IgD-negative memory B cell (primary cell): ENCODE measurements around the gene FITM1. TPM values are rescaled to one million over a fixed set of nuclear protein-coding genes. Genes with fewer than 3 reads are reported as not detected.

Source experiments
- H3K27ac Mint-ChIP-seq, 3 donors: one replicate each; pipeline ENCODE4 v1.8.0; 2020 to 2022; ENCODE audit warnings: mild to moderate bottlenecking in 3 of 3, mixed read lengths in 3 of 3, moderate library complexity in 1 of 3
- H3K27me3 Mint-ChIP-seq: one replicate; pipeline ENCODE4 v1.8.0; 2021; ENCODE audit warnings: mixed read lengths
- H3K36me3 Mint-ChIP-seq: one replicate; pipeline ENCODE4 v1.8.0; 2020; ENCODE audit warnings: mild to moderate bottlenecking, mixed read lengths
- H3K4me1 Mint-ChIP-seq, 3 donors: one replicate each; pipeline ENCODE4 v1.8.0; 2020 to 2022; ENCODE audit warnings: mixed read lengths in 3 of 3, mild to moderate bottlenecking in 1 of 3
- H3K4me3 Mint-ChIP-seq, 4 donors: one replicate each; pipeline ENCODE4 v1.8.0; 2020 to 2022; ENCODE audit warnings: mild to moderate bottlenecking in 4 of 4, mixed read lengths in 4 of 4, moderate library complexity in 3 of 4
- H3K9me3 Mint-ChIP-seq, 3 donors: one replicate each; pipeline ENCODE4 v1.8.0; 2020 to 2021; ENCODE audit warnings: mixed read lengths in 3 of 3, mild to moderate bottlenecking in 1 of 3
- polyA plus RNA-seq: library from polyadenylated mRNA; unstranded; fragments of 300-500 nt; fragmentation: Illumina TruSeq; gene quantifications from one replicate; pipeline ENCODE4 v1.2.3, GENCODE V29; 2021

FITM1 gene
- polyA plus RNA-seq, 1 donor from 2014 or later, result 1.1 TPM

DNA sequence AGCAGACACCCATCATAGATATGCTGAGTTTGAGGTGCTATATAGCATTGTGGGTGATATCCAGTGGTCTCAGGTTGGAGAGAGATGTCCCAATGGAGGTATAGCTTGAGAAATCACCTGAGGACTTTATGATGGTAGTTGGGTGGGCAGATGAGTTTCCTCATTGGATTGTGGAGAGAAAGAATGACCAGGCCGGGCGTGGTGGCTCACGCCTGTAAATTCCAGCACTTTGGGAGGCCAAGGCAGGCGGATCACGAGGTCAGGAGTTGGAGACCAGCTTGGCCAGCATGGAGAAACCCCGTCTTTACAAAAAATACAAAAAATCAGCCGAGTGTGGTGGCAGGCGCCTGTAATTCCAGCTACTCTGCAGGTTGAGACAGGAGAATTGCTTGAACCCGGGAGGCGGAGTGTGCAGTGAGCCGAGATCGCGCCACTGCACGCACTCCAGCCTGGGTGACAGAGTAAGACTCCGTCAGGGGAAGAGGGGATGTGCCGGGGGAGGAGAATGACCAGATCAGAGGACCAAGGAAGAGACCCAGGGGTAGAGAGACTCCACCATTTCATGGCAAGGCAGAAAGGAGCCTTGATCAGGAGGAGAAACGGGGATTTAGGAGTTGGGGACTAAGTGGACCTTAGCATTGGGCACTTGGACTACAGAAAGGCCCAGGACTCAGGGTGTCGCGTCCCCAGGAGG is 37.1 kb upstream of the FITM1 start:
- peaks cover 2% of the 10 kb centered on the region for H3K36me3 Mint-ChIP-seq
- H3K4me1 Mint-ChIP-seq, result peaks cover 15 to 29% (median 26%) of the 10 kb centered on the region in 3 donors
- H3K27me3 Mint-ChIP-seq, result no peaks in the 10 kb centered on the region
- H3K27ac Mint-ChIP-seq, result peak overlapping the region; percentile 84 to 93 (median 85)
- peak overlapping the region; percentile 81 to 98 (median 96) for H3K4me3 Mint-ChIP-seq
- H3K9me3 Mint-ChIP-seq, result no peaks in the 10 kb centered on the region

DNA sequence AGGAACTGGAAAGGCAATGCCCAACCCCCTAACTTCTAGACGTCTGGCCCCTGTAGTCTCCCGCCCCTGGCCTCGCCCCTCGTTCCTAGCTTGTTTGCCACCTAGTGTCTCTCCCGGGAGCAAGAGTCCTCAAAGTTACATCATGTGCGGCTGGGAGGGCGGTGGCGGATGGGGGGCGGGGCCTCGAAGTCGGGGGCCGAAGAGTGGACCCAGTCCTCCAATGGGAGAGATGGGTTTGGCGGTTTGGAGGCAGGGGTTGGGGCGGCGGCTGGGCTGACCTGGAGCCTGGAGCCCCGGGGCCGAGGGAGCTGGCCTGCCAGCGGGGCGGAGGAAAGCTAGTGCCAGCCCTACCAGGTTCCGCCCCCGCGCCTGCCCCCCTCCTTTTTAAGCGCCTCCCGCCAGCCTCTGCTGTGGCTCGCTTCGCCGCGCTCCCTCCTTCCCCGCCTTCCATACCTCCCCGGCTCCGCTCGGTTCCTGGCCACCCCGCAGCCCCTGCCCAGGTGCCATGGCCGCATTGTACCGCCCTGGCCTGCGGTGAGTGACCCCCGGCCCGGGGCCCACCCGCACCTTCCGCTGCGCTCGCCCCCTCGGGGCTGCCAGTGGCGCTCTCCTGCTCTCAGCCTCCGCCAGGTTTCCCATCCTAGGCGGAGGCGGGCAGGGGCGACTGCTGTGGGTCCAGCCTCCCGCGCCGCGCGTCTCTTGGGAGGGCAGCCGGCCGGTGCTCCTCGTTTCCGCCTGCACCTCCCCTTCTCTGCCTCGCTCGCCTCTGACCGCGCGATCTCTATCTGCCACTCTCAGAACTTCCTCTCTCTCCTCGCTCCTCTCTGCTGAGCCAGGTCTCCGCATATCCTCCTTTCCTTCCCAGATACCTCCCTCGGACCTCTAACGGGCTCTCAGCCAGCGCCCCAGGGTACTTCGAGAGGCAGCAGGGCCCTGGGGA is 36.3 kb upstream of the FITM1 start, which contains the start of gene PCK2:
Gene PCK2, plus strand, starts transcription at position 411 of the 940 bp plus-strand sequence. Its CDS starts 95 bp downstream, at position 506.
- Mint-ChIP-seq H3K4me1 (peaks cover 15 to 29% (median 26%) of the 10 kb centered on the region in 3 donors), H3K9me3 (no peaks in the 10 kb centered on the region), H3K27ac (peak within 1 kb of the TSS; percentile 84 to 98 (median 85))

DNA sequence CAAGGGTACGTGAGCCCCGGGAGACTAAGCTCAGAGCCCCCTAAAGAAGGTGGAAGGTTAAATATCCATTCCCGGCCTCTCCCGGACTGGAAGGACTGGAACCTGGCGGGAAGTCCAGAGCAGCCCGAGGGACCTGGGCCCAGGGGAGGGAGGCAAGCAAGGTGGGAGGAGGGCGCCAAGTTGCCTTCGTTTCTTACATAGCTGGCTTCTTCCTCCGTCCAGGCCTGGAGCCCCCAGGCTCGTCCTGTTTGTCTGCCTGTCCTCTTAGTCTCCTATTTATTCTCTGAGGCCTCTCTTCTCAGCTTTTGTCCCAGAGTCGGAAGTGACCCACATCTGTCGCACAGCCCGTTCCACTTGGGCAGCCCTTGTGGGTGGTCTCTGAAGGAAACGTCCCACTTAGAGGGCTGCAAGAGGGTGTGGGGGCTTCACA is 35.6 kb upstream of the FITM1 start:
- Mint-ChIP-seq H3K4me1 (peaks cover 15 to 26% (median 24%) of the 10 kb centered on the region in 3 donors), H3K36me3 (peaks cover 2% of the 10 kb centered on the region), H3K27me3 (no peaks in the 10 kb centered on the region), H3K9me3 (no peaks in the 10 kb centered on the region), H3K27ac (peak overlapping the region; percentile 84 to 98 (median 85)), H3K4me3 (peak overlapping the region; percentile 81 to 98 (median 96))

More for the DNA sequence above, 36.3 kb upstream of the FITM1 start, which contains the start of gene PCK2:
- peaks cover 2% of the 10 kb centered on the region for H3K36me3 Mint-ChIP-seq
- peak within 1 kb of the TSS; percentile 81 to 98 (median 96) for H3K4me3 Mint-ChIP-seq
- H3K27me3 Mint-ChIP-seq, result no peaks in the 10 kb centered on the region

DNA sequence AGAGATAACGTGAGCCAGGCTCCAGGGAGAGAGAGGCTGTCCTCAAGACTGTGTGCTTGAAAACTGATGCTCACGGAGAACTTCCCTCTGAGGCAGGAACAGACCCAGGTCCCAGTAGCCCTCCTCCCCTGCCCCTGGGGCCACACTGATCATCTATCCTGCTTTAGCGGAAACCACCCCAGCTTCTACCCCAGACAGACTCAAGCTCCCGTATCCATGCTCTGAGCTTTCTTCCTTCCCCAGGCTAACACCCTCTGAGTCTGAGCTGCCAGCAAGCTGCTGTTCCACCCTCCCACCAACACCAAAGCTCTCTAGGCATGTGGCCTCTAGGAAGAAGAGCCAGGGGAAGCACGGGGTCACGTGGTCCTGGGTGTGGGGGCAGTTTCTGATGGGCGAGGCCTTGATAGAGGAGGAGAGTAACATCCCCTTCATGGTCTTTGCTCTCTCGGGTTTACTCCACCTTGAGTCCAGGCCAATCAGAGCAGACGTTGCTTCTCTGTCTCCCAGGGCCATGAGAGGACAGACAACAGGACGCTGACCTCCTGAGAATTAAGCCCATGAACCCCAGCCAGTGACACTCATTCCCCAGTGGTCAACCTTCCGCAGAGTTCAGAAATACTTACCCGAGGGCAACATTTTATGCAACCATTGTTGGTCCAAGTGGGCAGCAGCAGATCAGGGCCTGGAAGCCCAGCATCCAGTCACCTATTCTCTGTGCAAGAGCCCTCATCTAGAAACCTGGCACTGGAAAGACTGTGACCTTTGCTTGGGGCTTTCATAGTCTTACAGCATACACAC is 35.0 kb upstream of the FITM1 start:
- H3K27me3 Mint-ChIP-seq, result no peaks in the 10 kb centered on the region
- peak overlapping the region; percentile 81 to 98 (median 96) for H3K4me3 Mint-ChIP-seq
- peaks cover 13 to 25% (median 22%) of the 10 kb centered on the region in 3 donors for H3K4me1 Mint-ChIP-seq
- no peaks in the 10 kb centered on the region for H3K9me3 Mint-ChIP-seq
- H3K27ac Mint-ChIP-seq, result peak overlapping the region; percentile 84 to 98 (median 85)
- peaks cover 2% of the 10 kb centered on the region for H3K36me3 Mint-ChIP-seq

DNA sequence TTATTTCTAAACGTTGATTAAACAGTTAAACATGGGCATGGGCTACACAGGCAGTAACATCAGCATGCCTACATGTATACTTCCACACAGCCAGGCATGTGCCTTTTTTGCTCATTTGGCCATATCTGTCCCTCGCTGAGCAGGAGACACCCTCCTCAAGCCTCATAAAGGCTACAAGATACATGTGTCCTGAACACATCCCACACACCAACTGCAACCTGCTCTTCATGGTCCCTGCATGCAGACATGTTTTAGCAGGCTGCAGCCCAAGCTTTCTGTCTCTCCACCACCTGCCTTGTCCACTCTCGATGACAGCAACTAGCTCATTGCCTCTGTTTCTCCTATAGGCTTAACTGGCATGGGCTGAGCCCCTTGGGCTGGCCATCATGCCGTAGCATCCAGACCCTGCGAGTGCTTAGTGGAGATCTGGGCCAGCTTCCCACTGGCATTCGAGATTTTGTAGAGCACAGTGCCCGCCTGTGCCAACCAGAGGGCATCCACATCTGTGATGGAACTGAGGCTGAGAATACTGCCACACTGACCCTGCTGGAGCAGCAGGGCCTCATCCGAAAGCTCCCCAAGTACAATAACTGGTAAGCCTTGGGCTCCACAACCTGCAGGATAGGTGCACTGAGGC is 33.8 kb upstream of the FITM1 start:
- H3K9me3 Mint-ChIP-seq, result no peaks in the 10 kb centered on the region
- H3K4me1 Mint-ChIP-seq, result peaks cover 10 to 22% (median 18%) of the 10 kb centered on the region in 3 donors
- no peaks in the 10 kb centered on the region for H3K27me3 Mint-ChIP-seq
- H3K36me3 Mint-ChIP-seq, result peaks cover 2% of the 10 kb centered on the region
- peak overlapping the region in 1 of 3 donors; percentile 59 for H3K27ac Mint-ChIP-seq
- peak overlapping the region; percentile 12 to 75 (median 46) for H3K4me3 Mint-ChIP-seq

DNA sequence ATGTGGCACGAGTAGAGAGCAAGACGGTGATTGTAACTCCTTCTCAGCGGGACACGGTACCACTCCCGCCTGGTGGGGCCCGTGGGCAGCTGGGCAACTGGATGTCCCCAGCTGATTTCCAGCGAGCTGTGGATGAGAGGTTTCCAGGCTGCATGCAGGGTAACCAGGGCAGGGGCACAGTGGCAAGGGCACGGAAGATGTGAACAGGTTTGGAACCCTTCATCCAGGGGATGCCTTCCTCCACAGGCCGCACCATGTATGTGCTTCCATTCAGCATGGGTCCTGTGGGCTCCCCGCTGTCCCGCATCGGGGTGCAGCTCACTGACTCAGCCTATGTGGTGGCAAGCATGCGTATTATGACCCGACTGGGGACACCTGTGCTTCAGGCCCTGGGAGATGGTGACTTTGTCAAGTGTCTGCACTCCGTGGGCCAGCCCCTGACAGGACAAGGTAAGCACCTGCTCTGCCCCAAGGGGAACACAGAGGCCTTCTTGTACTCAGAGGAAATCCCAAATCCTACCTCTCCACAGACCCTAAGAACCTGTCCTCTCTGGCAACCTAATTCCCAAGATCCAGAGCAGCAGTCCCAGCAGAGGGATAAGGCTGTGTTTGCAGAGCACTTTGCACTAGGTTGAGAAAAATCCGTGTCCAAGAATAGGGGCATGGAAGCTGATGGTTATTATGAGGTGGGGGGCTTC is 32.1 kb upstream of the FITM1 start:
- Mint-ChIP-seq H3K36me3 (peaks cover 2% of the 10 kb centered on the region), H3K9me3 (no peaks in the 10 kb centered on the region), H3K27me3 (no peaks in the 10 kb centered on the region), H3K4me1 (peaks cover 10 to 19% (median 12%) of the 10 kb centered on the region in 3 donors), H3K27ac (no peak overlapping the region), H3K4me3 (peak overlapping the region in 1 of 4 donors; percentile 28)

DNA sequence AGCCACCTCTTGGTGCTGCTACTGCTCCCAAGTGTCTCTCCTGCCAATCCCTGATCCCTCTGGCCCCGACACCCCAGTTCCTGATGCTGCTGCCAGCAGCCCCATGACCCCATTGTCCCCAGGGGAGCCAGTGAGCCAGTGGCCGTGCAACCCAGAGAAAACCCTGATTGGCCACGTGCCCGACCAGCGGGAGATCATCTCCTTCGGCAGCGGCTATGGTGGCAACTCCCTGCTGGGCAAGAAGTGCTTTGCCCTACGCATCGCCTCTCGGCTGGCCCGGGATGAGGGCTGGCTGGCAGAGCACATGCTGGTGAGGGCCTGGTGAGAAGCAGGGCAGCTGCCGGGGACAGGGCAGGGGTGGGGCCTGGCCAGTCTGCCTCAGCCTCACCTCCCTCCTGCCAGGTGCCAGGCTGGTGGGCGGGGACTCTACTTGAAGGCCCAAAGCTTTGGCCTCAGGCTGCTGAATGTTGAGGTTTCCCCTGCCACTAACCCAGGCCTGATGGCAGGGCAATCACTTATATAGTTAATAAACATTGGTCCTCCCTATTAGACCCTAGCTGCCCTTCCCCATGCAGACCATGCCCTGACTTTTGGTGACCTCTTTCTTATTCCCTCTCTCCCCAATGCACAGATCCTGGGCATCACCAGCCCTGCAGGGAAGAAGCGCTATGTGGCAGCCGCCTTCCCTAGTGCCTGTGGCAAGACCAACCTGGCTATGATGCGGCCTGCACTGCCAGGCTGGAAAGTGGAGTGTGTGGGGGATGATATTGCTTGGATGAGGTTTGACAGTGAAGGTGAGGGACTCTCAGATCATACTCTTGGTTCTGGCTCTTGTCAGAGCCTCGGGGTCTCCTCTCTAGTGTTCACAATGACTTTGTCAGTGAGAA is 31.3 kb upstream of the FITM1 start:
- Mint-ChIP-seq H3K4me1 (peaks cover 10 to 17% (median 11%) of the 10 kb centered on the region in 3 donors), H3K4me3 (peak overlapping the region in 1 of 4 donors; percentile 24), H3K36me3 (peaks cover 2% of the 10 kb centered on the region), H3K9me3 (no peaks in the 10 kb centered on the region), H3K27me3 (no peaks in the 10 kb centered on the region), H3K27ac (no peak overlapping the region)

DNA sequence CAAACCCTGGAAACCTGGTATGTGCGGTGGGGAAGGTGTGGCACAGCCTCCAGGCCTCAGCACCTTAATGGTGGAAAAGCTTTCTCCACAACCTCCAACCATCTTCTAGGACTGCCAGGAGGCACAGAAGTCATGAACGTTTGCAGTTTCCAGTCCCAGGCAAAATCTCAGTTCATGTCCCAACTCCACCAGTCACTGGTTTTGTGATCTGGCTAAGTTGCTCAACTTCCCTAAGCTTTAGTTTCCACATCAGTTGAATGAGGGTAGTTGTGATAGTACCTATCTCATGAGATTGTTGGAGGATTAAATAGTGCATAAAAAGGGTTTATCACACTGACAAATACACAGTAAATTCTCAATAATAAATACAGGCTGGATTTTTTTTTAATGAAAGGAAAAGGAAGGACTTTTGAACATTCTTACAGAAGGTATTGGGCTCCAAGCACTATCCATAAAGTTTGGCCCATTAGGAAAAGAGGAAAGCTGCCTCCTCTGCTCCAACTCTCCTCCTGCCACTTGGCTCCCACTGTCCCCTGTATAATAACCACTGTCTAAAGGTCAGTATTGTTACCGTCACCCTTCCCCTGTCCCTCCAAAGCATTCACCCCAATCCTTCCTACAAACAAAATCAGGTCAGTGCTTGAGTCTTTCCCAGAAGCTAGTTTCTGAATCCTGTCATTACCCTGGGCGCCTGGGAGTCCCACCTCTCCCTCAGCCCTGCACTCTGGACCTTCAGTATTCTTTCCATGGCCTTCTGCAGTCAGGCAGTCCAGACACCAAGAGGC is 30.1 kb upstream of the FITM1 start:
- Mint-ChIP-seq H3K9me3 (no peaks in the 10 kb centered on the region), H3K27me3 (no peaks in the 10 kb centered on the region), H3K36me3 (peaks cover 5% of the 10 kb centered on the region), H3K4me1 (peaks cover 9 to 10% (median 10%) of the 10 kb centered on the region in 3 donors), H3K4me3 (peak overlapping the region in 1 of 4 donors; percentile 24), H3K27ac (peak overlapping the region in 1 of 3 donors; percentile 35)

DNA sequence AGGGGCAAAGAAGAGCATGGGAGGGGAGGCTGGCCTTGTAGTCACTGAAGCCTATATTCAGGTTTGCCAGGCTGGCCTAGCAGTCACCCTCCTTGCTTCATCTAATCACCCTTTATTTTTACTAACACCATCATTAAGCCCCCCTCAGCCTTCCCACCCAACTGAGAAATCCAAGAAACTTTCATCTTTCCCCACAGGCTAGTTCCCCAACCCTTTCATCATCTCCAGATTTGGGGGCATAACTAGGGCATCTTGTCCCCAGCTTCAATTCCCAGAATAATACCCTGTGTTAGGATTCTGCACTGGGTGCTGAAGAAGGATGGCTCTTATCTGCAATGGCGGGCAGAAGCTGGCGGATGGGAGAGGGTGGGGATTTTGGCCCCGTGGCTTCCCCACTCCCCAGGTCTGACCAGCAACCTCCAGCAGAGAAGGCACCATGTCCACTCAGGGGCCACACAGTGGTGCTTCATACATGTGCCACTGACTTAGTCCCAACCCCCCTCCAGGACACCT is 29.4 kb upstream of the FITM1 start:
- Mint-ChIP-seq H3K27me3 (no peaks in the 10 kb centered on the region), H3K4me1 (peaks cover 4 to 6% (median 5%) of the 10 kb centered on the region in 3 donors), H3K27ac (peak overlapping the region in 2 of 3 donors; percentile 35 to 50), H3K4me3 (no peak overlapping the region), H3K9me3 (no peaks in the 10 kb centered on the region), H3K36me3 (peaks cover 3% of the 10 kb centered on the region)

DNA sequence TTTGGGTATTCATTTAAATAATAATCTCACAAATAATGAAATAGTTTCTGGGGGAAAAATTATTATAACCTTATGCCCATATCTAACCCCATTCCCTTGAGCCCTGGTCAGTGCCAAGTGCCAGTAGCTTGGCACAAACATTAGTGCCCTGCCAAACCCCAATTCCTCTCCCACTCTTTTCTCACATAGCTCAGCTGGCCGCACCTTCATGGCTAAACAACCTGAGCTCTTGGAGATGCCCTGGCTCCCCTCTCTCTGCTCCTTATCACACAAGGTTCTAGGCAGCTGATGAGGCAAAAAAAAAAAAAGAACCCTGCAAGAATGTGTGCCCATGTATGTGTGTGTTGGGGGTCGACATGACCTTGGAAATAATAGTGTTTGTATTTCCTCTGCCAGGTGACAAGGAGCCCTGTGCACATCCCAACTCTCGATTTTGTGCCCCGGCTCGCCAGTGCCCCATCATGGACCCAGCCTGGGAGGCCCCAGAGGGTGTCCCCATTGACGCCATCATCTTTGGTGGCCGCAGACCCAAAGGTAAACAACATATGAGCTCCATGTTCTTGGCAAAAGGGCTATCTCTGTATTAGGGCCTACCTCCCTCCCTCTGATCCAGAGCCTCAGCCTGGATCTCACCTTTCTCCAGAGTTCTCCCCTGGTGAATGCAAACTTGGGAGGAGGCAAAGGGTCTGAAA is 28.0 kb upstream of the FITM1 start:
- Mint-ChIP-seq H3K27me3 (no peaks in the 10 kb centered on the region), H3K36me3 (peaks cover 3% of the 10 kb centered on the region), H3K4me1 (peaks cover 0 to 2% (median 0%) of the 10 kb centered on the region in 3 donors), H3K9me3 (no peaks in the 10 kb centered on the region), H3K4me3 (no peak overlapping the region), H3K27ac (no peak overlapping the region)

DNA sequence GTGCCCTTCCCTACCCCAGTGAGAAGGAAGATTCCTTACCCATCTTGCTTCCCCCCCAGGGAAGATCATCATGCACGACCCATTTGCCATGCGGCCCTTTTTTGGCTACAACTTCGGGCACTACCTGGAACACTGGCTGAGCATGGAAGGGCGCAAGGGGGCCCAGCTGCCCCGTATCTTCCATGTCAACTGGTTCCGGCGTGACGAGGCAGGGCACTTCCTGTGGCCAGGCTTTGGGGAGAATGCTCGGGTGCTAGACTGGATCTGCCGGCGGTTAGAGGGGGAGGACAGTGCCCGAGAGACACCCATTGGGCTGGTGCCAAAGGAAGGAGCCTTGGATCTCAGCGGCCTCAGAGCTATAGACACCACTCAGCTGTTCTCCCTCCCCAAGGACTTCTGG is 27.0 kb upstream of the FITM1 start:
- Mint-ChIP-seq H3K9me3 (no peaks in the 10 kb centered on the region), H3K36me3 (peaks cover 3% of the 10 kb centered on the region), H3K4me1 (peaks cover 0 to 4% (median 0%) of the 10 kb centered on the region in 3 donors), H3K27me3 (no peaks in the 10 kb centered on the region), H3K27ac (peak overlapping the region in 1 of 3 donors; percentile 50), H3K4me3 (no peak overlapping the region)
